Measurements from ENCODE around the gene GABRR3.

GABRR3 gene

GRCh38 chr3:97983933-97984491 lies 51.1 kb downstream of the GABRR3 start:
- H3K4me2 ChIP-seq (ENCODE audit: low read depth, low read length), result no peak overlapping the region

GRCh38 chr3:97981886-97982285 lies 53.2 kb downstream of the GABRR3 start:
- Histone ChIP-seq H3K27me3 (replicated peaks; ENCODE audit: insufficient read depth, low read length) (no peaks in the 10 kb centered on the region), H3K79me2 (ENCODE audit: low read length) (no peaks in the 10 kb centered on the region), H3F3A (ENCODE audit: insufficient read depth, low read length) (0 out of 2 replicates have a peak, but pooled peaks cover 5% of the 10 kb centered on the region), H3K9me3 (replicated peaks; ENCODE audit: insufficient read depth, low read length) (no peaks in the 10 kb centered on the region), H3K9ac (ENCODE audit: low read length) (no peak overlapping the region), H2AFZ (ENCODE audit: low read length) (no peak overlapping the region; the same call in 1 of the 2 replicates), H3K4me1 (ENCODE audit: low read length) (peaks cover 21% of the 10 kb centered on the region), H3K9me2 (replicated peaks; ENCODE audit: insufficient read depth, low read length) (no peaks in the 10 kb centered on the region), H3K4me2 (ENCODE audit: low read depth, low read length) (peak overlapping the region; percentile 46), H4K20me1 (ENCODE audit: insufficient read depth, low read length) (no peaks in the 10 kb centered on the region), H3K27ac (ENCODE audit: low read length) (peak overlapping the region; percentile 30; the same call in 1 of the 2 replicates), H3K4me3 (ENCODE audit: low read length) (no peak overlapping the region), H3K36me3 (replicated peaks; ENCODE audit: insufficient read depth, low read length) (no peaks in the 10 kb centered on the region)
- TF ChIP-seq EZH2phosphoT487 (IDR thresholded peaks at IDR 0.05; ENCODE audit: low read length) (no peak), CTCF (IDR thresholded peaks at IDR 0.05; ENCODE audit: low read length) (no peak), EZH2 (optimal IDR thresholded peaks at IDR 0.05; ENCODE audit: low read depth, low read length) (no peak)
- DNase-seq, result peak; percentile 55

More at GRCh38 chr3:97983933-97984491, 51.1 kb downstream of the GABRR3 start:
- Histone ChIP-seq H3K27me3 (replicated peaks; ENCODE audit: insufficient read depth, low read length) (no peaks in the 10 kb centered on the region), H3K4me1 (ENCODE audit: low read length) (peaks cover 21% of the 10 kb centered on the region), H3K9ac (ENCODE audit: low read length) (no peak overlapping the region), H2AFZ (ENCODE audit: low read length) (no peak overlapping the region), H3K9me3 (replicated peaks; ENCODE audit: insufficient read depth, low read length) (no peaks in the 10 kb centered on the region), H3K4me3 (ENCODE audit: low read length) (no peak overlapping the region), H3F3A (ENCODE audit: insufficient read depth, low read length) (0 out of 2 replicates have a peak, but pooled peaks cover 5% of the 10 kb centered on the region), H3K9me2 (replicated peaks; ENCODE audit: insufficient read depth, low read length) (no peaks in the 10 kb centered on the region), H3K36me3 (replicated peaks; ENCODE audit: insufficient read depth, low read length) (no peaks in the 10 kb centered on the region), H3K27ac (ENCODE audit: low read length) (no peak overlapping the region), H3K79me2 (ENCODE audit: low read length) (no peaks in the 10 kb centered on the region), H4K20me1 (ENCODE audit: insufficient read depth, low read length) (no peaks in the 10 kb centered on the region)
- no peak for TF ChIP-seq CTCF (IDR thresholded peaks at IDR 0.05; ENCODE audit: low read length)
- no peak for DNase-seq

- Histone ChIP-seq H3K4me1 (ENCODE audit: low read length) (peaks cover 32% of the 10 kb centered on the region), H3K9me2 (replicated peaks; ENCODE audit: insufficient read depth, low read length) (no peaks in the 10 kb centered on the region), H3K4me3 (ENCODE audit: low read length) (no peak overlapping the region), H3K9ac (ENCODE audit: low read length) (no peak overlapping the region), H3K9me3 (replicated peaks; ENCODE audit: insufficient read depth, low read length) (no peaks in the 10 kb centered on the region), H4K20me1 (ENCODE audit: insufficient read depth, low read length) (no peaks in the 10 kb centered on the region), H3K79me2 (ENCODE audit: low read length) (no peaks in the 10 kb centered on the region), H3K4me2 (ENCODE audit: low read depth, low read length) (no peak overlapping the region), H3F3A (ENCODE audit: insufficient read depth, low read length) (peaks cover 15% of the 10 kb centered on the region), H3K27me3 (replicated peaks; ENCODE audit: insufficient read depth, low read length) (no peaks in the 10 kb centered on the region), H3K36me3 (replicated peaks; ENCODE audit: insufficient read depth, low read length) (no peaks in the 10 kb centered on the region), H2AFZ (ENCODE audit: low read length) (no peak overlapping the region), H3K27ac (ENCODE audit: low read length) (no peak overlapping the region)
- no peak for DNase-seq
- no peak for TF ChIP-seq EZH2 (optimal IDR thresholded peaks at IDR 0.05; ENCODE audit: low read depth, low read length)
- no peak for TF ChIP-seq EZH2phosphoT487 (IDR thresholded peaks at IDR 0.05; ENCODE audit: low read length)
- TF ChIP-seq CTCF (IDR thresholded peaks at IDR 0.05; ENCODE audit: low read length), result no peak
Observed at GRCh38 chr3:97979610-97980009, 55.5 kb downstream of the GABRR3 start.

Measured in MM.1S (cell line).